DMS53 treated with DMSO at 0.1 percent for 48 hours (cell line): Measurements from ENCODE around the gene PAX7.
"Not testable (repeated sequence)": the region's sequence is repeated elsewhere in the genome, so short reads cannot be mapped to it uniquely, and the experiment has no call there.

Source experiments
- DNase-seq: peaks from one replicate; lab custom pipeline; 2025; ENCODE audit not compliant: unreplicated experiment; lab: John Stamatoyannopoulos, UW

PAX7 gene

GRCh38 chr1:18657506-18658201 lies 27.0 kb downstream of the PAX7 start:
- DNase-seq = no peak

DNA sequence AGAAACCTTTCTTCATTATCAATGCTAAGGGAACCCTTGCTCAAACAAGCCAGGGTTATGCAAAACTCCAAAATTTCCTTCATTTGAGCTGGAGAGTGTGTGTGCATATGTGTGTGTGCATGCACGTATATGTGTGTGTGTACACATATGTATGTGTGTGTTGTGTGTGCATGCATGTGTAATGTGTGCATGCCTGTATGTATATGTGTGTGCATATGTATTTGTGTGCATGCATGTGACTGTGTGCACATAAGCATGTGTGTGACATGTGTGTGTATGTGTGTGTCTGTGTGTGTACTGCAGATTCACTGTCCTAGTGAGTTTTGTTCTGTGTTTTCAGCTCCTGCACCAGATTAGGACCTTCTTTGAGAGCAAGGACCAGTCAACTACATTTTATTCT lies 28.2 kb downstream of the PAX7 start:
- no peak for DNase-seq

DNA sequence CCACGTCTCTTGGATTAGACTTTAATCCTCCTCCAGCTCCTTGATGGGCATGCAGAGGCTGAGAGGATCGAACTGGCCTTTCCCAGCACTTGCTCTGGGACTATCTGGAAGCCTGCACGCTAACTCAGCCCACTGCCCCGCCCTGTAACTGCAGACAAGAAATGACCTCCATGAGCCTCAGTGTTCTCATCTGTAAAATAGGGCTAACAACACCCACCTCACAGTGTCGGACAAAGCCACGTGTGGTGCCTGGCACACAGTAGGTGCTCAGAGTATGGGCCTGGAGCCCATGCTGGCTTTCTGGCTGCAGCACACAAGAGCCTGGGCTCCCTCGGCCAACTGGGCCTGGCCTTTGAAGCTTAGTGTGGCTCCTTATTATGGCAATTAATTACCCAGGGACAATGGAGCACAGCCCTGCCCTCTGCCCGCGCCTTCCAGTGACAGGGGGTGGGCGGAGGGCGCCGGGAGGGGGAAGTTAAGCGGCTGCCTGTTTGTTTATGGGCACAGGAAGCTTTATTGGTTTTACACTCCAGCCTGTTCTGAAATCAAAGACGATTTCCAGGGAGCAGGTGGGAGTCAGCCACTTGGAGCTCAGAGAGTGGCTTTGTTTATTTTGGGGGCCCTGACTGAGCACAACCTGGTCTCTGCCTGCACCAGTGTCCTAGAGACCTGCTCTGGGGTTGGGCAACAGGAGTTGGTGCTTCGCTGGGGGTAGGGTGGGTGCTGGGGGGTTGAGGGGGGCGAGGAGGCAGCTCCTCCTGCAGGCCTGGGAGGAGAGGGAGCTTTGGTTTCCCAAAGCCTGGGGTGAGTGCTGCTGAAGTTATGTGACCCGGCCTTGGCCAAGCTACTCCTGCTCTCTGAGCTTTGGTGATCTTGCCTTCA lies 31.0 kb downstream of the PAX7 start:
- no peak for DNase-seq

- DNase-seq = no peak
These were observed 31.6 kb downstream of the PAX7 start for GRCh38 chr1:18662286-18662639.

DNA sequence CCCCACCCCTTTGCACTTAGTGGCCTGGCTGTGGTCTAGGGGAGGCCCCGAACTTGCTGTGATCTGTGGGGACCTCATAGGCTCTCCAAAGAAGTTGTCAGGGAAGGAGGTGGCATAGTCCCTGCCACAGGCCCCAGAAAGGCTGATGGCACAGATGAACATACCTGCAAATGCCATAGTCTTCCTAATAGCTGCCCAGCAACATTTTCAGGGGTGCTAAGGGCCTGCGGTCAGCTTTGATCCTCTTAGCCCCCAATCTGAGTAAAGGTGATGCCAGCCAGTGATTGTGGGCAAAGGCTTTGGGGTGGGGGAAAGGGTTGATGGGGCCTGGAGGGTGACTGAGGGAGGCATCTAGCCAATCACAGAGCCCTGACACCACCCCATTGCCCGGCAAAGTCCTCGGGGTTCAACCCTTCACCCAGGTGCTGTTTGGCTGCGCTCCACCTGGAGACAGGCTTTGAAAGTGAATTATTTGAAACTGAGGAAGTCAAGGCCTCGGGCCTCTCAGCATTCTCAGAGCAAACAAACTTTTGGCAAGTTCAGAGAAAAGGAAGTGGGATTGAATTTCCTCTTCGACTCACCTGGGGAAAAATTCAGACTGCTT lies 35.8 kb downstream of the PAX7 start:
- no peak for DNase-seq

GRCh38 chr1:18667333-18667732 lies 36.7 kb downstream of the PAX7 start:
- DNase-seq = no peak

DNA sequence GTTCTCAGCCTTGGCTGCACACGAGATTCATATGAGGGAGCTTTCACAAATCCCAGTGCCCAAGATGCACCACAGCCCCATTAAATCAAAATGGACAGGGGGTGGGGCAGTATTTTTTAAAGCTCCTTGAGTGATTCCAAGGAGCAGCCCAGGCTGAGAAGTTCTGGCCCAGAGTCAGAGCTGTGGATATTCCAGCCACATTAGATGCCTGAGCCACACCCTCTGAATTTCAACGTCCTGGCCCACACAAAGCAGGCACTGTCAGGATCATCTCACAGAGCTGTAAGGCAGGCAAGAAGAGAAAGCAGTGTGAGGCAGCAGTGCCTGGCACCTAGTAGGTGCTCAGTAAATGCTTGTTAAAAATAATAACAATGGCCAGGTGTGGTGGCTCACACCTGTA lies 37.4 kb downstream of the PAX7 start:
- no peak for DNase-seq

DNA sequence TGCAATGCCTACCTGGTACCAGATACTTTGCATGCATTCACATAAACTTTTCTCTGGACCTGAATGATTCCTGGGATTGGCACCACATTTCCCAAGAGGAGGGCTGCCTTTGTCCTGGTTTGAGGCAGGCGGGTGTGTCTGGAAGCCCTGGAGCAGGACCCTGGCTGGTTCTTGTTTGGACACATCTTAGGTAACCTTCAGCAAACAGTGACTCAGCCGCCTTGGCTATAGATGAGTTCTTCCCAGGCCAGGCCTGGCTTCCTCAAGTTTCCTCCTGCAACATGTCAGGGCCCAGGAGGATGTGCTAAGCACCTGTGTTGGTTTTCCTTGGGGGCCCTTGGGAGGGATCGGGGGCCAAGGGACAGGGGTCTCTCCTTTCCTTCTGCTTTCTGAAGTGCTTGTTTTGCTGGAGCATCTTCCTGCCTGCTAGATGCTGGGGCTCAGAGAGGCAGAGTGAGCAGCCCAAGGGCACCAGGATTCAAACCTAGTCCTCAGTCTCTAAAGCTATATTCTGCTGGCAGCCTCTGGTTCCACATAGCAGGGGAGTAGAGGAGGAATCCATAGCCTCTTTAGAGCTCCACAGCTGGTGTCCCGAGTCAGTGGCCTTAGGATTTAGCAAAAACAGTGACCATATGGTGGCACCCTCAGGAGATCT lies 38.2 kb downstream of the PAX7 start:
- DNase-seq = no peak

DNA sequence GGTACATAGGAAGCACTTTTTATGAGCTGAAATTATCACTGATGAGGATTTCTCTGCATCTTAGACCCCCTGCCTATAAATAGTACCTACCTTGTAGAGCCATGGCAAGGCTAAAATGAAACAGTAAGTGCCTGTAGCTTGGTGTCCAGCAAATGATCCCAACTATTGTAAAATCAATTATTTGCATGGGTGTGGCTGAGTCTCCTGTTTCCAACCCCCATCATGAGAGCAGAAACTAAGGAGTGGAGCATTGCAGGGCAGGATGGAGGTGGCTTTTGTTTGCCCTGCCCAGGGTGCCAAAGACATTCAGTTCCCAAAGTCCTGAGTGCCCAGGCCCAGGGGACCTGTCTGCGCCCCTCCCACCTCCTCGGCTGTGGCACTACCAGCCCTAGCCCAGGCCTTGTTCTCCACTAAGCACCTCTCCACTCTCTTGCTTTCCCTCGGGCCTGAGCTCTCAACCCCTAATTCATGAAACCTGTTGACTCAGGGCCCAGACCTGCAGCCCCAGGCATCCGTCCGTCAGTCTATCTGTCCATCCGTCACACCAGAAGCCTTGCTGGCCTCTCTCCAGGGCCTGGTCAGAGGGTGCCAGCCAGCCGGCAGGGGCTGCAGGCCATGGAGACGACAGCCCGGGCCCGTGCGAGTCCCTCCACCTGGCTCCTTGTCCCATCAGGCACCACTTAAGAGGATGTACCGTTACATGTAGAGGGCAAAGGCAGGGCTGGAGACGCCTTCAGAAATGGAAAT lies 39.6 kb downstream of the PAX7 start:
- no peak for DNase-seq

DNA sequence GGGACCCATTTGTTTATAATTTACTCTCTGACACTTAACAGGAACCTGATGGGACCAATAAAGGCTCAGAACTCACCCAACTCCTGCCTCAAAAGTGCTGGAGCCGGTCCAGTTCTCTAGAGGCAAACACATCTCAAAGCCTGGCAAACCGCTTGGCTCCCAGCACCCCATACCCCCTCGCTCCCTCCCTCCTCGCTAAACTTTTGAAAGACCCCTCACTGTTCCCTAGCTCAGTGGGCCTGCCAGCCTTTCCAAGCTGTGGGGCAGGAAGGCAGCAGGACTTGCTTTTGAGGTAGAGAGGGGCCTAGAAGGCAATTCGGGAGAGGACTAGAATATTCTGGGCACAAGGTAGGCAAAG lies 40.2 kb downstream of the PAX7 start:
- DNase-seq = no peak

DNA sequence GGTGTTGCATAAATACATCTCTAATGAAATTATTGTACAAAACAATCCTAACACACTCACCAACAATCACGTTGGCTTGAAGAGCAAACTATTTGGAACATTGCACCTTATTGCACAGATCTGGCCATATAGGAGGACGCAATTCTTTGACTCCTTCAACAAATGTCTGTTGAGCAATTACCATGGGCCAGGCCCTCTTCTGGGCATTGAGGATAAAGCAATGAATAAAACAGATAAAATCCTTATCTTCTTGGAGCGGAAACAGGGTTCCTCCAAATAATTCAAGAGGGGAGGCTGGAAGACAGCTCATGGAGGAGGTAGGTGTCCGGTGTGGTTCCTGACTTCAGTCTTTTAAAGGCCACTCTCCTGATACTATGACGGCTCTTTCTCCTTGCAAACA lies 43.3 kb downstream of the PAX7 start:
- DNase-seq = no peak

- DNase-seq = no peak
These were observed 45.7 kb downstream of the PAX7 start for GRCh38 chr1:18676332-18676781.

GRCh38 chr1:18681423-18681835 lies 50.8 kb downstream of the PAX7 start:
- DNase-seq = peak; percentile 21

DNA sequence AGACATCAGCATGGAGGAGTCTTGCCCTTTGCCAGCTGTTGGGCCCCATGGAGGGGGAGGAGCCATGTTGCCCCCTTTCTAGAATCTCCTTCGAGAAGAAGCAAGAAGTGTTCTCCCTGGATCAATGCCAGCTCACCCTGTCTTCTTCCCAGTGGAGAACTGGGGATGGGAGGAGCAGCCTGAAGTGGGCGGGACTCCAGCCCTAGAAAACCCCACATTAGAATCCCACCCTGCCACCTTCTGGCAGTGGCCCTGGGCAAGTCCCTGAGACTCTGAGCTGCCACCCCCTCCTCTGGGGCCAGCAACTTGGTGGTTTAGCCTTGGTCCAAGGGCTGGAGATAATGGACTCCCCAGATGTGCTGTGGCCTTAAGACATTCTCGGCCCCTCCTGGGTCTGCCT lies 51.7 kb downstream of the PAX7 start:
- no peak for DNase-seq

GRCh38 chr1:18684303-18684702 lies 53.7 kb downstream of the PAX7 start:
- DNase-seq = no peak

DNA sequence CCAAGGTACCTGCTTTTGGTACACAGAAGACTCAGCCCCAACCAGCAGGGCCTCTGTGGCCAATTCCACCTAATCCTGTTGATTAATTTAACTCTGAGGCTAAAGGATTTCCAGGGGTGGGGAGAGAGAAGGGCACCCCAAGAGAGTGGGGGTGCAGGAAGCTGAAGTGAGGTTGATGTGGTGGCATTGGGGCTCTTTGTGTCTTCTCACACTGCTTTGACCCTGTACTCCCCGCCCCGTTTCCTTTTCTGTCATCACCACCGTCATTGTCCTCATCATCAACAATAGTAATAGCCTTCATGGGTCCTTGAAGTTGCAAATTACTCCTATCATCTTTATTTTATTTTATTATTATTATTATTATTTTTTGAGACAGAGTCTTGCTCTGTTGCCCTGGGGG lies 55.9 kb downstream of the PAX7 start:
- no peak for DNase-seq

- DNase-seq = no peak
These were observed 56.6 kb downstream of the PAX7 start for GRCh38 chr1:18687273-18687672.

DNA sequence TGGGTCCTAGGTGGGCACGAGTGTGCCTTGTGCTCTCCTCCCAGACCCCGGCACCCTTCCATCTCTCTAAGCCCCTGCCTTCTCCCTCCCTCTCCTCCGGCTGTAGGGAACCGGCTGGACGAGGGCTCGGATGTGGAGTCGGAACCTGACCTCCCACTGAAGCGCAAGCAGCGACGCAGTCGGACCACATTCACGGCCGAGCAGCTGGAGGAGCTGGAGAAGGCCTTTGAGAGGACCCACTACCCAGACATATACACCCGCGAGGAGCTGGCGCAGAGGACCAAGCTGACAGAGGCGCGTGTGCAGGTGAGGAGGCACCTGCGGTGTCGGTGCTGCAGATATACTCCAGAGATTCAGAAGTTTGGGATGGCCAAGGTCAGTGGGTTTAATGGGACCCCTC lies 61.0 kb downstream of the PAX7 start:
- DNase-seq = no peak

- no peak for DNase-seq
These were observed 62.8 kb downstream of the PAX7 start for GRCh38 chr1:18693256-18694098.

DNA sequence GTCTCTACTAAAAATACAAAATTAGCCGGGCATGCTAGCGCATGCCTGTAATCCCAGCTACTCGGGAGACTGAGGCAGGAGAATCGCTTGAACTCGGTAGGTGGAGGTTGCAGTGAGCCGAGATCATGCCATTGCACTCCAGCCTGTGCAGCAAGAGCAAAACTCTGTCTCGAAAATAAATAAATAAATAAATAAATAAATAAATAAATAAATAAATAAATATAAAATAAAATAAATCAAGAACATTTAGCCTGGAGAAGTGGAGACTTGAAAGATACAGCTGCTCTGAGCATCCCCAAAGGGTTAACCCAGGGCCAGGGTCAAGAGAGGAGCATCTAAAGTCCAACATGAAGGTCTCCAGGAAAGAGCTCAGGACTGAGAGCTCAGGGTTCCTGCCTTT lies 63.6 kb downstream of the PAX7 start:
- DNase-seq = not testable (repeated sequence)
